Measurements from ENCODE around the gene PLAA. TPM values are rescaled to one million over a fixed set of nuclear protein-coding genes. Genes with fewer than 3 reads are reported as not detected.

Gene PLAA
- total RNA-seq, 2 donors from 2014 or later: 32.3 to 39.1 TPM

GRCh38 chr9:26951794-26952193 is 4.8 kb upstream of the PLAA start:
- Mint-ChIP-seq H3K27me3 (ENCODE audit: low read depth) (no peaks in the 10 kb centered on the region), H3K4me1 (ENCODE audit: low read depth) (peaks cover 44% of the 10 kb centered on the region), H3K27ac (no peak overlapping the region), H3K4me3 (no peak overlapping the region), H3K36me3 (ENCODE audit: insufficient read depth in 2 of 2) (peaks cover 3 to 4% of the 10 kb centered on the region in 2 donors), H3K9me3 (no peaks in the 10 kb centered on the region)
- ATAC-seq (replicated peaks in 1 of 2) (no peak), DNase-seq (no peak)

DNA sequence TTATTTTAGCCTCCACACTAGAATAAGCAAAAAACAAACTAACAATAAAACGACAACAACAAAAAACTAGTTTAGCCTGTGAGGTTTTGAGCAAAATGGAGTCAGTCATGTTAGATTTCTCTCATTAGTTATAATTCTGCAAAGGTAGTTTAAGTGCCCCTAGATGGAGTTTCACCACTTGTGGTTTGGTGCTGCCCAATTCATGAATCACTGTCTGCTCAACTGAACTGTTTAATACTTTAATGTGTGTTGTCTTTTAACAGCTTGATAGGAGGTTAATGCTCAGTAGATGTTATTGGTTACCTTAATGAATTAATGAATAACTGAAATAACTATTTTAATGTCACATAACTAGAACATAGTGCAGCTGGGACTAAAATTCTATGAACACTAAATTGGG is 3.5 kb upstream of the PLAA start:
- Mint-ChIP-seq H3K4me1 (ENCODE audit: low read depth) (peaks cover 47% of the 10 kb centered on the region), H3K4me3 (no peak overlapping the region), H3K27ac (no peak overlapping the region), H3K36me3 (ENCODE audit: insufficient read depth in 2 of 2) (peaks cover 4 to 5% of the 10 kb centered on the region in 2 donors), H3K9me3 (no peaks in the 10 kb centered on the region), H3K27me3 (ENCODE audit: low read depth) (no peaks in the 10 kb centered on the region)
- DNase-seq: no peak
- ATAC-seq (replicated peaks in 1 of 2): no peak

DNA sequence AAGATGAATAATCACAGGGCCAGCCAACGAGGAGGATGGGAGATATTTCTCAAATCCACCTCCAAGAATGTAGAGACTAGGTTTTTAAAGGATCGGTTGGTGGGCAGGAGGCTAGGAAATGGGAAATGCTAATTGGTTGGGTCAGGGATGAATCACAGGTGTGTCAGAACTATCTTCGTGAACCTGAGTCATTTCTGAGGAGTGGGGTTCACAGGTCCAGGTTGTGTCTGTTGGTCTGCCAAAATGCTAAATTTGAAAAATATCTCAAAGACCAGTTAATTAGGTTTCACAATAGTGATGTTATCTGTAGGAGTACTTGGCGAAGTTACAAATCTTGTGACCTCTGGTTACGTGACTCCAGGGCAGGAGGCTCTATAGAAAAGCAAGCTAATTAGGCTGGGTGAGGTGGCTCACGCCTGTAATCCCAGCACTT is 2.6 kb upstream of the PLAA start:
- Mint-ChIP-seq H3K27ac (no peak overlapping the region), H3K4me3 (no peak overlapping the region), H3K36me3 (ENCODE audit: insufficient read depth in 2 of 2) (peaks cover 2 to 5% of the 10 kb centered on the region in 2 donors), H3K27me3 (ENCODE audit: low read depth) (no peaks in the 10 kb centered on the region), H3K9me3 (no peaks in the 10 kb centered on the region), H3K4me1 (ENCODE audit: low read depth) (peaks cover 47% of the 10 kb centered on the region)
- DNase-seq: no peak
- no peak for ATAC-seq (replicated peaks in 1 of 2)

DNA sequence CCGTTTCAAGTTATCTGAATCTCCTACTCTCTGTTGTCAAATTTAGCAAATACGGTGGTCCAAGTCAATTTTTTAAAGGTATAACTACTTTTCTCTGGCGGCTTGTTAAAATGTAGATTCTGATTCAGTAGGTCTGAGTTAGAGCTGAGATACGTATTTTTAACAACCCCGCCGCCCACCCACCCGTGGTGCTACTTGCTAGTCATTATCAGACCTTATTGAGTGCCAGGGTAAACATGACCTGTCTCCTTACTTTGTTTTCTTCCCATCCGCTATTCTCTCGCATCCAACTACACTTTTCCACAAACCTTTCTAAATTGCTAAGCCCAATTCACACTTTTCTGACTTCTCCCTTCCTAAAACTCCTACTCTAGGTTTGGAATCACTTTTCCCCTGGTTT is 694 bp upstream of the PLAA start:
- Mint-ChIP-seq H3K4me1 (ENCODE audit: low read depth) (peaks cover 54% of the 10 kb centered on the region), H3K4me3 (peak overlapping the region; percentile 83 to 86), H3K9me3 (no peaks in the 10 kb centered on the region), H3K27me3 (ENCODE audit: low read depth) (no peaks in the 10 kb centered on the region), H3K36me3 (ENCODE audit: insufficient read depth in 2 of 2) (peaks cover 4 to 12% of the 10 kb centered on the region in 2 donors), H3K27ac (peak overlapping the region; percentile 99)
- DNase-seq: peak; percentile 44 to 46
- ATAC-seq (replicated peaks in 1 of 2): peak; percentile 13 to 30

DNA sequence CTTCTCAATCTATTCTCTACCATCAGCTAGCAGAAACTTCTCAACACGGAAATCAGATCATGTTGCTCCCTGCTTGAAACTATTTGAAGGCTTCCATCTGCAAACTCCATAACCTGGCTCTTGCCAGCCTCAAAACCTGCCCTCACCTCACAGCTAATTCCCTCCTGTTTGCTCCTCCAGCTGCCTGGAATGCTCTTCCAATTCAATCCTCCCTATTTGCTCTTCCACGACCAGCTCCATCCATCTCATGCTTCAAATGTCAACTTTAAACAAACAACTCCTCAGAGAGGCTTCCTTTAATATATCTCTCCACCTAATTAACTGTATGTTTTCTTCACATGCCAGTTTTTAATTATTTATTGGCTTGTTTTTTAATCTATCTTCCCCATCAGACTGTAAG is 1.5 kb downstream of the PLAA start:
- H3K27ac Mint-ChIP-seq: peak overlapping the region; percentile 99
- no peaks in the 10 kb centered on the region for H3K9me3 Mint-ChIP-seq
- DNase-seq: no peak
- H3K27me3 Mint-ChIP-seq (ENCODE audit: low read depth): no peaks in the 10 kb centered on the region
- H3K36me3 Mint-ChIP-seq (ENCODE audit: insufficient read depth in 2 of 2): peaks cover 5 to 16% of the 10 kb centered on the region in 2 donors
- ATAC-seq (replicated peaks in 1 of 2): no peak
- peak overlapping the region; percentile 83 to 86 for H3K4me3 Mint-ChIP-seq
- peaks cover 75% of the 10 kb centered on the region for H3K4me1 Mint-ChIP-seq (ENCODE audit: low read depth)

DNA sequence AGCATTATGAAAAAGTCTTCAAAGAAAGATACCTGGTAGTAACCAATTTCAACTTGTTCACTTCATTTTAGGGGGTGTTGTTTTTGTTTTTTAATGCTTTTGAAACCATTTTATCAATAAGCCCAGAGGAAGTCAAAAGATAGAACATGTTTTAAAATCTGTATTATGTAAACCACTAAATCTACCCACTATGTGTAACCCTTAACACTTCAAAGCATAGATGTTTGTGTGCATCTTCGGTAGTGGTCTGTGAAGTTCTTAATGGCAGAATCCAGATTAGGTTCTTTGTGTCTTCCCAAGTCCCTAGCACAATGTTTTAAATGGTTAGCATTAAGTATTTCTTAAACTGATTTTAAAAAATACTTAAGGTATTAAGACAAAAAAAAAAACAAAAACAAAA is 6.3 kb downstream of the PLAA start:
- H3K4me1 Mint-ChIP-seq (ENCODE audit: low read depth): peaks cover 88% of the 10 kb centered on the region
- peaks cover 0 to 9% of the 10 kb centered on the region in 2 donors for H3K9me3 Mint-ChIP-seq
- H3K36me3 Mint-ChIP-seq (ENCODE audit: insufficient read depth in 2 of 2): peaks cover 13 to 31% of the 10 kb centered on the region in 2 donors
- no peaks in the 10 kb centered on the region for H3K27me3 Mint-ChIP-seq (ENCODE audit: low read depth)
- peak overlapping the region; percentile 4 to 75 for H3K4me3 Mint-ChIP-seq
- ATAC-seq (replicated peaks in 1 of 2): peak; percentile 62 to 68
- no peak for DNase-seq
- peak overlapping the region; percentile 30 for H3K27ac Mint-ChIP-seq

GRCh38 chr9:26939955-26940711 is 6.9 kb downstream of the PLAA start:
- Mint-ChIP-seq H3K27me3 (ENCODE audit: low read depth) (no peaks in the 10 kb centered on the region), H3K9me3 (peaks cover 0 to 9% of the 10 kb centered on the region in 2 donors), H3K27ac (peak overlapping the region; percentile 30), H3K4me1 (ENCODE audit: low read depth) (peaks cover 81% of the 10 kb centered on the region), H3K4me3 (peak overlapping the region; percentile 4 to 75), H3K36me3 (ENCODE audit: insufficient read depth in 2 of 2) (peaks cover 13 to 31% of the 10 kb centered on the region in 2 donors)
- ATAC-seq (replicated peaks in 1 of 2) (peak; percentile 66 to 71), DNase-seq (peak in 1 of 2 donors; percentile 14)

GRCh38 chr9:26937816-26938371 is 9.1 kb downstream of the PLAA start:
- DNase-seq (no peak), ATAC-seq (replicated peaks in 1 of 2) (no peak)
- peaks cover 12 to 24% of the 10 kb centered on the region in 2 donors for H3K36me3 Mint-ChIP-seq (ENCODE audit: insufficient read depth in 2 of 2)
- peaks cover 59% of the 10 kb centered on the region for H3K4me1 Mint-ChIP-seq (ENCODE audit: low read depth)
- no peaks in the 10 kb centered on the region for H3K27me3 Mint-ChIP-seq (ENCODE audit: low read depth)
- H3K9me3 Mint-ChIP-seq: peaks cover 0 to 9% of the 10 kb centered on the region in 2 donors
- H3K27ac Mint-ChIP-seq: peak overlapping the region; percentile 94
- peak overlapping the region in 1 of 2 donors; percentile 51 for H3K4me3 Mint-ChIP-seq

- peaks cover 10 to 23% of the 10 kb centered on the region in 2 donors for H3K36me3 Mint-ChIP-seq (ENCODE audit: insufficient read depth in 2 of 2)
- H3K4me1 Mint-ChIP-seq (ENCODE audit: low read depth): peaks cover 41% of the 10 kb centered on the region
- peak overlapping the region; percentile 46 for H3K27ac Mint-ChIP-seq
- H3K27me3 Mint-ChIP-seq (ENCODE audit: low read depth): no peaks in the 10 kb centered on the region
- DNase-seq (no peak), ATAC-seq (replicated peaks in 1 of 2) (no peak)
- H3K9me3 Mint-ChIP-seq: peaks cover 0 to 9% of the 10 kb centered on the region in 2 donors
- no peak overlapping the region for H3K4me3 Mint-ChIP-seq
These were observed 11.2 kb downstream of the PLAA start for GRCh38 chr9:26935847-26936246.

DNA sequence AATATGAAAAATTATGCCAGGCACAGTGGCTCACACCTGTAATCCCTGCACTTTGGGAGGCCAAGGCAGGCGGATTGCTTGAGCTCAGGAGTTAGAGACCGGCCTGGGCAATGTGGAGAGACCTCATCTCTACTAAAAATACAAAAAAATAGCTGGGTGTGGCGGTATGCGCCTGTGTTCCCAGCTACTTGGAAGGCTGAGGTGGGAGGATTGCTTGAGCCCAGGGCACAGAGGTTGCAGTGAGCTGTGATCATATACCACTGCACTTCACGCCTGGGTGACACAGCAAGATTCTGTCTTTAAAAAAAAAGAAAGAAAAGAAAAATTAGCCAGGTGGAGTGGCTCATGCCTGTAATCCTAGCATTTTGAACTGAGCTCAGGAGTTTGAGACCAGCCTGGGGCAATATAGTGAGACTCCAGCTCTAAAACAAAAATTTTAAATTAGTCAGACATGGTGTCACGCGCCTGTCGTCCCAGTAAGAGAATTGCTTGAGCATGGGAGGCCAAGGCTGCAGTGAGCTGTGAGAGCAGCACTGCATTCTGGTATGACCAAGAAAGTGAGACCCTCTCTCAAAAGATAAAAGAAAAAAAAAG is 18.0 kb downstream of the PLAA start:
- no peak overlapping the region for H3K27ac Mint-ChIP-seq
- ATAC-seq (replicated peaks in 1 of 2) (no peak), DNase-seq (no peak)
- peaks cover 12 to 27% of the 10 kb centered on the region in 2 donors for H3K36me3 Mint-ChIP-seq (ENCODE audit: insufficient read depth in 2 of 2)
- no peaks in the 10 kb centered on the region for H3K9me3 Mint-ChIP-seq
- no peaks in the 10 kb centered on the region for H3K27me3 Mint-ChIP-seq (ENCODE audit: low read depth)
- H3K4me1 Mint-ChIP-seq (ENCODE audit: low read depth): no peaks in the 10 kb centered on the region
- H3K4me3 Mint-ChIP-seq: no peak overlapping the region

- Mint-ChIP-seq H3K27me3 (ENCODE audit: low read depth) (no peaks in the 10 kb centered on the region), H3K4me3 (no peak overlapping the region), H3K27ac (no peak overlapping the region), H3K36me3 (ENCODE audit: insufficient read depth in 2 of 2) (peaks cover 20 to 31% of the 10 kb centered on the region in 2 donors), H3K4me1 (ENCODE audit: low read depth) (no peaks in the 10 kb centered on the region), H3K9me3 (no peaks in the 10 kb centered on the region)
- DNase-seq (no peak), ATAC-seq (replicated peaks in 1 of 2) (no peak)
These were observed 21.4 kb downstream of the PLAA start for GRCh38 chr9:26925609-26926008.

GRCh38 chr9:26919698-26920097 is 27.3 kb downstream of the PLAA start:
- Mint-ChIP-seq H3K4me1 (ENCODE audit: low read depth) (no peaks in the 10 kb centered on the region), H3K9me3 (no peaks in the 10 kb centered on the region)

DNA sequence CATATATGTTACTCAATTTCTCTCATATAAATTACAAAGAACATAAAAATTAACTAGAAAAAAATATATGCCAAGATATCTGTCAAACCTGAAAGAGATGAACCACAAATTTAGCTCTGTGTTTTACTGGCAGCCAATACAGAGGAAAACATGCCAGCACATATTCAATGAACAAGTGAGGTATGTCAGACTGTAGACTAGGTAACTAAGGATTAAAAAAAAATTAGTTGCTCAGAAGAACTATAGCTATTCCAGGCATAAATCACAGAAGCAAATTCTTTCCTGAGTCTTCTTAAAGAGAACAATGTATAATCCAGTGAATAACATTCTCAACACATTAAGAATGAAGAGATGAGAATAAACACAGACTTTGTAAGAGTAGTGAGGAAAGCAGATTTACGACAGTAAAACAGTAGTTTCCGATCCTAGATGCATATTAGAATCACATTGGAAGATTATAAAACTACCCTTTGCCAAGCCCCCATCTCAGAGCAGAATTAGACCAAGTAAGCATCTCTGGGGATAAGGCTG is 33.8 kb downstream of the PLAA start:
- Mint-ChIP-seq H3K4me3 (no peak overlapping the region), H3K27ac (no peak overlapping the region), H3K4me1 (ENCODE audit: low read depth) (no peaks in the 10 kb centered on the region), H3K27me3 (ENCODE audit: low read depth) (no peaks in the 10 kb centered on the region), H3K36me3 (ENCODE audit: insufficient read depth in 2 of 2) (peaks cover 2 to 23% of the 10 kb centered on the region in 2 donors), H3K9me3 (no peaks in the 10 kb centered on the region)
- no peak for ATAC-seq (replicated peaks in 1 of 2)
- DNase-seq: no peak

More at GRCh38 chr9:26919698-26920097, 27.3 kb downstream of the PLAA start:
- H3K36me3 Mint-ChIP-seq (ENCODE audit: insufficient read depth in 2 of 2): peaks cover 17 to 33% of the 10 kb centered on the region in 2 donors
- DNase-seq: no peak
- no peak overlapping the region for H3K4me3 Mint-ChIP-seq
- no peak for ATAC-seq (replicated peaks in 1 of 2)
- H3K27ac Mint-ChIP-seq: no peak overlapping the region
- H3K27me3 Mint-ChIP-seq (ENCODE audit: low read depth): no peaks in the 10 kb centered on the region
